ENCODE measurements around the gene TFR2.
"Not testable (repeated sequence)": the region's sequence is repeated elsewhere in the genome, so short reads cannot be mapped to it uniquely, and the experiment has no call there.

TFR2 gene

GRCh38 chr7:100678291-100678984 lies 37.1 kb upstream of the TFR2 start:
- no peak for DNase-seq (ENCODE audit: low spot score)

GRCh38 chr7:100677308-100678267 lies 36.2 kb upstream of the TFR2 start:
- DNase-seq (ENCODE audit: low spot score), result no peak

GRCh38 chr7:100676501-100677306 lies 35.4 kb upstream of the TFR2 start:
- no peak for DNase-seq (ENCODE audit: low spot score)

GRCh38 chr7:100675581-100676350 lies 34.4 kb upstream of the TFR2 start:
- DNase-seq (ENCODE audit: low spot score), result peak; percentile 76

GRCh38 chr7:100675105-100675451 lies 33.7 kb upstream of the TFR2 start:
- DNase-seq (ENCODE audit: low spot score), result peak; percentile 40

GRCh38 chr7:100674411-100675104 lies 33.2 kb upstream of the TFR2 start:
- no peak for DNase-seq (ENCODE audit: low spot score)

GRCh38 chr7:100673942-100674410 lies 32.6 kb upstream of the TFR2 start:
- DNase-seq (ENCODE audit: low spot score), result peak; percentile 56

GRCh38 chr7:100673302-100673941 lies 32.1 kb upstream of the TFR2 start, which contains the start of gene GNB2:
GNB2 (plus strand) TSS chr7:100673740; CDS start chr7:100676266, 2,526 bp downstream.
- peak; percentile 100 for DNase-seq (ENCODE audit: low spot score)

GRCh38 chr7:100671353-100672327 lies 30.3 kb upstream of the TFR2 start:
- DNase-seq (ENCODE audit: low spot score), result no peak

GRCh38 chr7:100670074-100670473 lies 28.7 kb upstream of the TFR2 start:
- DNase-seq (ENCODE audit: low spot score), result no peak

GRCh38 chr7:100669106-100669505 lies 27.8 kb upstream of the TFR2 start:
- not testable (repeated sequence) for DNase-seq (ENCODE audit: low spot score)

GRCh38 chr7:100668069-100668449 lies 26.7 kb upstream of the TFR2 start:
- no peak for DNase-seq (ENCODE audit: low spot score)

- DNase-seq (ENCODE audit: low spot score), result no peak
Measured at GRCh38 chr7:100667331-100668068, 26.1 kb upstream of the TFR2 start.

GRCh38 chr7:100665168-100665726 lies 23.9 kb upstream of the TFR2 start:
- DNase-seq (ENCODE audit: low spot score), result no peak

GRCh38 chr7:100662194-100662776 lies 20.9 kb upstream of the TFR2 start:
- DNase-seq (ENCODE audit: low spot score), result not testable (repeated sequence)

- peak; percentile 91 for DNase-seq (ENCODE audit: low spot score)
Measured at GRCh38 chr7:100655908-100656674, 14.7 kb upstream of the TFR2 start, which contains the start of gene ACTL6B. ACTL6B (minus strand) TSS chr7:100656448; CDS start chr7:100656354, 94 bp downstream.

All from GM03348 (cell line).